Activated CD8-positive, alpha-beta memory T cell treated with anti-CD3 and anti-CD28 coated beads, Interleukin-2, amount 50 U/mL, for 4 hours (primary cell): ENCODE data around the gene IQCN.

ENCODE experiments used
- DNase-seq: peaks from one replicate; pipeline ENCODE4 v3.0.0-alpha.2; 2020

IQCN gene

DNA sequence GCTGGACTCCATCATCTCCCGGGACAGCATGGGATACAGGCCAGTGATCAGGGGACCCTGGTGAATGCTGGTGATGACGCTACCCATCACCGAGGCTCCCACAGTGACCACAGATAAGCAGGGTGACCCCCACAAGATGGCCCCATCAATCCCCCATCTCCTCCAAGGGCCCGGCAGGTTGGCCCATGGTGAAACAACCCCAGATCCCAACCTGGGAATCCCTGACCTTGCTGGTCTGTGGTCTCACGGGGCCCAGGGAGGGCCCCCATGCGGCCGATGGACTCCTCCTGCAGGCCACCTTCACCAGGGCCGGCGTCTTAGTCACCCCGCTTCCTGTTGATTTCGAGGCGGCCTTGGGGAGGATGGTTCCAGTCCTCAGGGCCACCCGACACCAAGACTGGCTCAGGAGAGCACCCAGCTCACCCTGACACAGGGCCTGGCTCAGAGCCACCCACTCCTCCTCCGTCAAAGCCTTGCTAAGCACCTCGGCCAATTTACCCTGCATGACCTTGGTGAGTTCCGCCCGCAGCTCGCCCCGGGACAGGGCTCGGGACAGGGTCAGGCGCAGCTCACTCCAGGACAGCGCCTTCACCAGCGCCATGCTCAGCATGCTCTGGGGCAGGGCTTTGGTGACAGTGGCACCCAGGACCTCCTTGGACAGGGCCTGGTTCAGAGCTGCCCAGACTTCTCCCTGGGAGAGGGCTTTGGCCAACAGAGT lies 10.0 kb downstream of the IQCN start:
- no peak for DNase-seq

DNA sequence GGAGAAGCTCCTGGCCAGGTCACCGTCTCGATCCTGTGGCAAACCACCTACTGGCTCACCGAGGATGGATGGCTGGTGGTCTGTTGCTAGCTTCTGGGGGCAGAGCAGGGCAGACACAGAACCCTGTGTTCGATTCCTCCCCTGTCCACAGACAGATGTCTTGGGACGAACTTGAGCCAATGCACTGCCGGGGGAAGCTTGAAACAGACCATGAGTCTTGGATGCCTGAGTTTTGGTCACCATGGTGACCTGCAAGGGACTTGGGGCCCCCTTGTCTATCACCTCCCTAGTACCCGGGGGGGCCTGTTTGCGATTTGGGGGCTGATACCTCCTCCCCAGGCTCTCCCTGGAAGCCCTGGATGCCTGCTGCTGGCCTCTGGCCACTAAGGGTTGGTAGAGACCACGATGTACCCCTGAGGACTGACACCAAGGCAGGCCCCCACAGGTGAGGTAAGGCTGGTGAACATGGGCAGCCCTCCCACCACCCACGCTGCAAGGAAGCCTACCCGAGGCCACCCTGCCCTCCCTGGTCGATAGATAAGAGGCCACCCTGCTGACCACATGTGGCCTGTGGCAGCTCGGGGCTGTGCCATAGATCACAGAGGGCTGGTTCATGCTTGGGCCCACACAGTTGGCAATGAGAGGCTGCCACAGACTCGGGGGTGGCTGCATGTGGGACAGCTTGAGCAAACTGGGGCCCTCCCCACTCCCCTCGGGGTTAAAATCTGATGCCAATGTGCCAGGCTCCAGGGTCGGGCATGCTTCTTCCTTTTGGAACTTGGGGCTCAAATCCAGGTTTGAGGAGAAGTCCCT lies 10.7 kb downstream of the IQCN start:
- no peak for DNase-seq

DNA sequence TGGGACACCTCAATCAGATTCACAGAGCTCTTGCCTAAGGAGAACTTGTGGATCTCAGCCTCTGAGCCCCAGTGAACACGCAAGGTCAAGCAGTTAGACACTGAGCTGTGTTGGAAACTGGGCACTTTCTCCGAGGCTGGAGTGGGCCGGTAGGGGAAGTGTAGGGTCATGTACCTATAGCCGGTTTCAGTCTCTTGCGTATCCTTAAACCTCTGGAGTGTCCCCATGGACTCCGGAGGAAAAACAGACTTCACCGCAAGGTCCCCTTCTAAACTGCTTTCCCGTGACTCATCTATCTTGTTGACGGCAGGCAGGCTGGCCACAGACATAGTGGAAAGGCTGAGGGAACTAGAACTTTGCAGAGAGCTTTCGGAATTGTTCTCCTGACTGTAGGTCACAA lies 11.3 kb downstream of the IQCN start:
- no peak for DNase-seq

DNA sequence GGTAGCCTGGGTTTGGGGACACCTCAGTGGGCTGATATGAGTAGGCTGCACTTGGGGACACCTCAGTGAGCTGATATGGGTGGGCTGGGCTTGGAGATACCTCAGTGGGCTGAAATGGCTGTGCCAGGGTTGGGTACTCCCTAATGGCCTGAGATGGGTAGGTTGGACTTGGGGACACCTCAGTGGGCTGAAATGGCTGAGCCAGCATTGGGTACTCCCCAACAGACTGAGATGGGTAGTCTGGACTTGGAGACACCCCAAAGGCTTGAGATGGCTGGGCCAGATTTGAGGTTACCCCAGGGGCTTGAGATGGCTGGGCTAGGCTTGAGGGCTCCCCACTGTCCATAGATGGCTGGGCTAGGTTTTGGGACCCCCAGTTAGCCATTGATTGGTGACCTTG lies 12.1 kb downstream of the IQCN start:
- no peak for DNase-seq

DNA sequence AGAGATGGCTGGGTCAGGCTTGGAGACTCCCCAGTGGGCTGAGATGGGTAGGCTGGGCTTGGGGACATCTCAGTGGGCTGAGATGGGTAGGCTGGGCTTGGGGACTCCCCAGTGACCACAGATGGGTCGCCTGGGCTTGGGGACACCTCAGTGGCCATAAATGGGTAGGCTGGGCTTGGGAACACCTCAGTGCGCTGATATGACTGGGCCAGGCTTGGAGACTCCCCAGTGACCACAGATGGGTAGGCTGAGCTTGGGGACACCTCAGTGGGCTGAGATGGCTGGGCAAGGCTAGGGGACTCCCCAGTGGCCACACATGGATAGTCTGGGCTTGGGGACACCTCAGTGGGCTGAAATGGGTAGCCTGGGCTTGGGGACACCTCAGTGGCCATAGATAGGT lies 12.8 kb downstream of the IQCN start:
- no peak for DNase-seq

DNA sequence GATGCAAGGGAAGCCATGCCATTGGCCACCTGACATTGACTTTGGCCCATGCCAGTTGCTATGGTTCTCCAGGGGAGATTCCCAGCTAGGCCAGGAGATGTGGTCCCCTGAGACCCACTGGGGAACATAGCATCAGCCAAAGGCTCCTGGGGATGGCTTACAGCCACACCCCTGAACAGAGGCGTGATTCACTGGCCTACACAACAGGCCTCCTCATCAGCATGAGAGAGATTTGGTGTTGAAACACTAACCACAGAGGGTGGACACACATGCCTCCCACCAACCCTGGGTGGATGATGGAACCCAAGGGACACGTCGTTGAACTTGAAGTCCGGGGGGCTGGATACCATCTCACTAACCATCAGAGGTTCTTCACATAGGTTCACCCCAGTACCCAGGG lies 14.4 kb downstream of the IQCN start:
- DNase-seq, result no peak

DNA sequence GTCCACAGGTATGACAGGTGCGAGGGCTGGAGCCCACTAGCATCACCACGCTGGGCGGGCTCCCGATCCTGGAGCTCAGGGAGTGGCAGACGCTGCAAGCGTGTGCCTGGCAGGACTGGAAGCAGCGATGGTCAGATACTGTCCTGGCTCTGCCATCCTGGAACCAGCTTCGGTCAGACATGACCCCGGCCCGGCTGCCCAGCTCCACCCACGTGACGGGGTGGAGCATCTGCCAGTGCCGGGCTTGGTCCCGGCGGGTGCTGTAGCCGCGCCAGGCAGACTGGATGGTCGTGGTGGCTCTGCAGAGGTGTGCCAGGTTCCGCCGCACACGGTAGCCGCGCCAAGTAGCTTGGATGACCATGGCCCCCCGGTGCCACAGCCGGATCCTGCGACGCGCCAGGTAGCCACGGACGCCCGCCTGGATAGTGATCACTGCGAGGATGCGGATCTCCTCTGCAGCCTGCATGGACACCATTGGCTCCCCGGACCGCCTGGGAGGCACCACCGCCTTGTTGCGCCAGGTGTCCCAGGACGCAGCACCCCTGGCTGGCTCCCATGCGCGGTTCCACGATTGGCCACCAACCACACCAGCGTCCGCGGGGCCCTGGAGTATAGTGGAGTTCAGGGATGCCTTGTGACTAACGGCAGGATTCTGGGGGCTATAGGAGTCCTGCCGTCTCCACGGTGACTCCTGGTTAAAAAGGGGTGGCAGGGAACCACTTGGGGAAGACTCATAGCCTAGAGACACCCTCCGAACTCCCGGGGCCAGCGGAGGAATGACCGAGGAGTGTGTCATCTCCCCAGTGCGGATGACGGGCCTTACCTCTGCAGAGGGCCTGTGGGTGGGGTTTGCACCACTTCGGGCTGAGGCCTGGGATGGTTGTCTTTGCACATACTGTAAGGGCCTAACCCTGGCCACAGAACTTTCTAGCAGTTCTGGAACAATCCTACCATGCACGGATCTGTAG lies 16.5 kb downstream of the IQCN start:
- DNase-seq, result no peak

DNA sequence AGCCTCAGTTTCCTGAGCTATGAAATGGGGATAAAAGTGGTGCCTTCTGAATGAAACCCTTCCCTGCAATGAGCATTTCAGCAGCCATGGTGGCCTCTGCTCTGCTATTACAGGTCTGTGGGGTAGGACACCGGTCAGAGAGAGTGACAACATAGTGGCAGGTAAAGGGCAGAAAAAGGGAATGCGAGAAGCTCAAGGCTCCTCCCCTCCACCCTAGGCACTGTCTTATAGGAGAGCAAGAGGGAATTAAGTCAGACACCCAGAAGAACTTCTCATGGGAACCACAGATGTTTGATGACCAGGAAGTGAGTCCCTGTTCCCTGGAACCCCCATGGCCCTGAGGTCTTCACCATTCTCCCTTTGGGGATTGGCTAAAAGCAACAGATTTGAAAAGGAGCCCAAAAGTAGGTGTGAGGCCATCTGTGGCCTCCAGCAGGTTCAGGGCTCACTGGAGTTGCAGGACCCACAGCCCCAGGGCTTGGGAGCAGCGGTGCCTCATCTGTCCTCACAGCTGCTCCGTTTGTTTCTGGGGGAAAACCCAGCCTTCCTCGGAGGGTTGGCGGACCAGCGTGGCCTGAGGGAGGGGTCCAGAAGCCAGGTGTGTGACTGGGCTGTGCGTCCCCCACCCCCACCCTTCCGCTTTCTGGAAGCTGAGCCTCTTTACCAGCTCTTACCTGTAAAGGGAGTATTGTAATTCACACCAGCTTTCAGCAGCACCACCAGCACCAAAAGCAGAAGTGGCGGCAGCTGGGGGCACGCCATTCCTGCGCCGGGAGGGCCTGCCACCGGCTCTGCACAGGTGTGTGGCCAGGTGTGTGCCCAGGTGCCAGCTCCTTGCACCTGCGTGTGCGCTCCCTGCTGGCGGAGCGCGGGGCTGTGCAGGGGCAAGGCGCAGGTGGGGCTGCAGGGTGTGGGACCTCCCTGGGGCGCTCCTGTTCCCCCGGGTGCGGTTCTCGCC lies 19.4 kb downstream of the IQCN start:
- no peak for DNase-seq

DNA sequence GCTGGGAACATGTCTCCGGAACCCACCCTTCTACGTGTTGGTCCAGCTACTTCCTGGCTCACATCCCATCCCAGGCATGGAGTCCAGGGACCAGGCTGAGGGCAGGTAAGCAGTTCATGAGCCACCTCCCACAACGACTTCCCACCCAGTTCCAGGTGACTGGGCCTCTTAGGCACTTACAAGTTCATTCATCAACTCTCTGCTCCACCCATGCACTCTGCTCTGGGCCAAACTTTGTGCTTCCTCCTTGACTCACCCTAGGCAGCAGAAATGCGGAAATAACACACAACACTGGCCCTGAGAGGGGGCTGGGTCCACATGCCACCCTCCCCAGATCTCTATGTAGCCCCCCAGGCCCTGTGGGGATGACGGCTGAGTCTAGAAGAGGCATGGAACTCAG lies 20.5 kb downstream of the IQCN start:
- no peak for DNase-seq

DNA sequence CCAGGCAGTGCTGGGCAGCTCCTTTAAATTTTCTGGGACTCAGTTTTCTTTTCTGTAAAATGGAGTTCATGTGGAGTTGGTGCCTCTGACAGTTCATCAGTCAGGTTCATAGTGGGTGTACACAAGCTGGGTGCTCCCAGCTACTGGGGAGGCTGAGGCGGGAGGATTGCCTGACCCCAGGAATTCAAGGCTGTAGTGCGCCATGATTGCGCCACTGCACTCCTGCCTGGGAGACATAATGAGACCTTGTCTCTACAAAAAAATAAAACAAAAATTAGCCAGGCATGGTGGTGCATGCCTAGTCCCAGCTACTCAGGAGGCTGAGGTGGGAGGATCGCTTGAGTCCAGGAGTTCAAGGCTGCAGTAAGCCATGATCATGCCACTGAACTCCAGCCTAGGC lies 21.1 kb downstream of the IQCN start:
- DNase-seq, result no peak

DNA sequence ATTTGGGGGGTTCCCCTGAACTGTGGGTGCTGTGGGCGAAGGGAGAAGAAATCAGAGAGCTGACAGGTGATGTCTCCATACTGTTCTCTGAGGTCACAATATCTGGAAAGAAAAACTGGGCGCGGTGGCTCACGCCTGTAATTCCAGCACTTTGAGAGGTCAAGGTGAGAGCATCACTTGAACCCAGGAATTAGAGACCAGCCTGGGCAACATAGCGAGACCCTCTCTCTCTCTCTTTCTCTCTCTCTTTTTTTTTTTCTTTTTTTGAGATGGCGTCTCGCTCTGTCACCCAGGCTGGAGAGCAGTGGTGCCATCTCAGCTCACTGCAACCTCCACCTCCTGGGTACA lies 21.9 kb downstream of the IQCN start:
- no peak for DNase-seq

DNA sequence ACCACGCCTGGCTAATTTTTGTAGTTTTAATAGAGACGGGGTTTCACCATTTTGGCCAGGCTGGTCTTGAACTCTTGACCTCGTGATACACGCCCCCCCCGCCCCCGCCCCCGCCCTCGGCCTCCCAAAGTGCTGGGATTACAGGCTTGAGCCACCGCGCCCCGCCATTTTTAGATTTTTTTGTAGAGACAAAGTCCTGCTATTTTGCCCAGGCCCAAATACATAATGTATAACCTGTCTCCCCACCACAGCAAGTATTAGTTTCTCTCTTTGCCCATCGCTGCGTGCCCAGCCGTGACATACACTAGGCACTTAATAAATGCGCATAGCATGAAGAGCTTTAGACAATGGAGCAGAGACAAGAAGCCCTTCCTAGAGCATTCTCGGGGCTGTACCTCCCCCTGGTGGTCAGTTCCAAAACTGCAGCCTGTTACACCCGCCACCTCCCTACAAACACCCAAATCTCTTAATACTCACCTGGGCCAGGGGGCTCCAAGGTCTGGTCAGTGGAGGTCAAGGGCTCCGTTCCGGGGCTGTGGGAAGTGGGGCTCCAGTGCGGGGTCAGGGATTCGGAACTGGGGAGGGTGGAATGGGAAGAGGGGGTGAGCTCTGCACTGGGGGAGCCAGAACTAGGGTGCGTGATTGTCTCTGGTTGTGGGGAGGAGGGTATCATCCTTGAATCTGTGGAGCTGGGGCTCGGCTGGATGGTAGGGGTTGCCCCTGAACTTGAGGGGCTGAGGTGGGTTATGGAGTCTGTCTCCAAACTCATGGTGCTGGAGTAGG lies 22.5 kb downstream of the IQCN start:
- peak; percentile 83 for DNase-seq

DNA sequence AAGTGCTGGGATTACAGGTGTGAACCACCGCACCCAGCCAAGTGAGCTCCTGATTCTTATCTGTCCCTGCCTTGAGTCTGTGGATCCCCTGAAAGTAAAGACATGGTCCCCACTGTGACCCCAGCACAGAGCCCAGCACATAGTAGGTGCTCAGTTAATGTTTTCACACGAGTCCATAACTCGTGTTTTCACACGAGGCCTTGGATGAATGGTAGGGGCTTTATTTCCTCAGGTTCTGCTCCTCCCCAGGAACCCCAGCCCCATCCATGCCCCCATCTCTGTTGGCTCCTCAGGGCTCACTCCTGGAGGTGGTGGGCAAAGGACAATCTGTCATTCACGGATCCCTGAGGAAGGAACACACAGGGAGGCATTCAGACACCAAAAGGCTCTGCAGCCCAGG lies 24.4 kb downstream of the IQCN start:
- no peak for DNase-seq

DNA sequence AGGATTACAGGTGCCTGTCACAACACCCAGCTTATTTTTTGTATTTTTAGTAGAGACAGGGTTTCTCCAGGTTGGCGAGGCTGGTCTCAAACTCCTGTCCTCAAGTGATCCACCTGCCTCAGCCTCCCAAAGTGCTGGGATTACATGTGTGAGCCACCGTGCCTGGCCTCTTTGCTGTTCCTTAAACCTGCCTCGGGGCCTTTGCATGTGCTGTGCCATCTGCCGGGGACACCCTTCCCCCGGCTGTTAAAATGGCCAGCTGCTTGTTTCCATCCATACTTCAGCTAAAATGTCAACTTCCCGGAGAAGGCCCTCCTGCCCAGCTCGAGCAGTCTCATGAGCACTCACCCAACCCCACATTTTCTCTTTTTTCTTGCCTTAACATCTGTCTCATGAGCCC lies 29.0 kb downstream of the IQCN start:
- no peak for DNase-seq

DNA sequence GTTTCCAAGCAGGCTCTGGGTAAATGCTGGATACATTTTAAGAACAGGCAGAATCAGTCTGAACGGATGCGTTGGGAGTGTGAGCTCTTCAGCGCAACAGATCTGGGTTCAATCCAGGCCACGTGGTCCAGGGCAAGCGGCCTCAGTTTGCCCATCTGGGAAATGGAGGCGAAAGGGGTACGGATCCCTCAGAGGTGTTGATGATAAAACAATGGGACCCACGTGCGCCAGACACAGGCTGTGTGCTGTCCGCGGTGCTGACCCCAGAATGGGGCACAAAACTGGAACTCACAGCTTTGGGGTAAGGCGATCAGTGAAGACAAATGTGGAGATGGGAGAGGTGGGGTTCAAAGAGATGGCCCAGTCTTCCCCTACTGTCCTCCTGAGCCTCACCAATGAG lies 34.9 kb downstream of the IQCN start:
- DNase-seq, result no peak

DNA sequence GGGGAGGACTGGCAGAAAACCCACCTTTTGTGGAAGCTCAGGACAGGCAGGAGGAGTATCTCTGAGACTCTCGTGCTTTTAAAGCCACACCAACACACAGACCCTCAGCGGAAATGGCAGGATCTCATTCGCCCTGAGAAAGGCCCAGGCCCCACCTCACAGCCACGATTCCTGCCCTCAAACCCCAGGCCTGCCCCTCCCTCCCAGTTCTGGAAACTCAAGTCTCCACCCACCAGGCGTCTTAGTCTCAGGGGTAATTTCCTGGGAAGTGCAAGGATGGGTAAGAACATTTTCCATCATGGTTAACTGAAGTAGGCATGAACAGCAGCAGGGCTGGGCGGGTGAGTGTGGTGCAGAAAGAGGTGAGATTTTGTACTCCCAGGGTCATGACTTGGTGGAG lies 40.1 kb downstream of the IQCN start:
- DNase-seq, result no peak

DNA sequence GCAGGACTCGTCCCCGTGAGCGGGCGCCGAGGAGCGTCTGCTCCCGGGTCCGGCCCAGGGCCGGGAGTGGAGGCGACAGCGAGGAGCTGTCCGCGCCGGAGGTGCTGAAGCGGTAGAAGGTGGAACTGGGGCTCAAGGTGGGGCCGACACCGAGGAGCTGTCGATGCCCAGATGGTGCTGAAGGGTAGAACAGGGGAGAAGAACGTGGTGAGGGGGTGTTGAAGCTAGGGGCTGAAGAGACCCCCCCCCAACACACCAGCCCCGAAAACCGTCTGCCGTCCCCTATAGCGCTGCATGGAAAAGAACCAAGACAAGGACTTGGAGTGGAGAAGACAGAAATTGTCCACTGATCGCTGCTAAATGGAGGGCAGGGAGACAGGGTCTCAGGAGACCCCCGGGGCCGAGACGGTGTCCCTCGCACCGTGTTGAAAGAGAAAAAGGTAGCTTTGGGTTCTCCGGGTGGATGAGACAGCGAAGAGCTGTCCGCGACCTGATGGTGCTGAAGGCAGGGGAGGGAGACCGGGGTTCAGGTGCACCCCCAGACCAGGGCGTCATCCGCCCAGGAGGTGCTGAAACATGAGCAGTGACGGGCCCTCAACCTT lies 40.9 kb downstream of the IQCN start:
- DNase-seq, result peak; percentile 34

DNA sequence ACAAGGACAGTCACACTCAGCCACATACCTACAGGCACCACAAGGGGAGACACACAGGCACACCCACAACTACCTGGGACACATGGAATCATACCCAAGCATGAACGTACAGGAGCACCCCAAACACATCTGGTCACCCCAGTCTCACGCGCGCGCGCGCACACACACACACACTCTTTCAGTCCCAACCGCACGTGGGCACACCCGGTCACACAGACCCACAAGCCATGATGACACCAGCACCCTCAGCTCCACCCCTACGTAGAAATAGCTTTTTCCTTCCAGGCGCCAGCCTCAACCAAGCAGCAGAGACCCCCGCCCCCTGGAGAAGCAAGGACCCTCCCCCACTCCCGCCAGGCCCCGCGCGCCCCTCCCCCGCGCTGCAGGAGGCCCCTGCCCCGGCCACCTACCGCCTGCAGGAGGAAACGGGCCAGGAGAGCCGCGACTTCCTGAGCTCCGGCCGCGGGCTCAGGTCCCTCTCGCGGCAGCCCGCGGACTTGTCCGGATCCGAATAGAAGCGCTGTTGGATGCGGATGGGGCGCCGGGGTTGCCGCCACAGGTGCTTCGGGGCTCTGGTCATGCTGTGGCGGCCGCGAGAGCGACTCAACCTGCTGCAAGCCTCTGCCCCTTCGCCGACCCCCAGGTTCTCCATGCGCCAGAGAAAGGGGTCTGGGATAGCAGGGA lies 41.6 kb downstream of the IQCN start:
- no peak for DNase-seq

DNA sequence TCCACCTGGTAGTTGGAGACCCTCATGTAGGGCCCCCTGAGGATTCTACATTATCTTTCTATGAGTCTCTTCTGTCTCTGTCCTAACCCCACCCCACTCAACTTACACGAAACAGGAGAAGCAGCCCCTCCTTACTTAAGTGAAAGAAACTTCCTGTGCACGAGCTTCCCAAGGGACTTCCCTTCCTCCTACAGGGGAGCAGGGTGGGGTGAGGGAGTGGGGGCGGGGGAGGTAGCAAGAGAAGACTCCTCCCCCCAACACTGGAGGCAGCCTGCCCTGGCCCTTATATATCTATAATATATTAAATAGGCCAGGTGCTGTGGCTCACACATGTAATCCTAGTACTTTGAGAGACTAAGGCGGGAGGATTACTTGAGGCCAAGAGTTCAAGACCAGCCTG lies 42.5 kb downstream of the IQCN start:
- no peak for DNase-seq

DNA sequence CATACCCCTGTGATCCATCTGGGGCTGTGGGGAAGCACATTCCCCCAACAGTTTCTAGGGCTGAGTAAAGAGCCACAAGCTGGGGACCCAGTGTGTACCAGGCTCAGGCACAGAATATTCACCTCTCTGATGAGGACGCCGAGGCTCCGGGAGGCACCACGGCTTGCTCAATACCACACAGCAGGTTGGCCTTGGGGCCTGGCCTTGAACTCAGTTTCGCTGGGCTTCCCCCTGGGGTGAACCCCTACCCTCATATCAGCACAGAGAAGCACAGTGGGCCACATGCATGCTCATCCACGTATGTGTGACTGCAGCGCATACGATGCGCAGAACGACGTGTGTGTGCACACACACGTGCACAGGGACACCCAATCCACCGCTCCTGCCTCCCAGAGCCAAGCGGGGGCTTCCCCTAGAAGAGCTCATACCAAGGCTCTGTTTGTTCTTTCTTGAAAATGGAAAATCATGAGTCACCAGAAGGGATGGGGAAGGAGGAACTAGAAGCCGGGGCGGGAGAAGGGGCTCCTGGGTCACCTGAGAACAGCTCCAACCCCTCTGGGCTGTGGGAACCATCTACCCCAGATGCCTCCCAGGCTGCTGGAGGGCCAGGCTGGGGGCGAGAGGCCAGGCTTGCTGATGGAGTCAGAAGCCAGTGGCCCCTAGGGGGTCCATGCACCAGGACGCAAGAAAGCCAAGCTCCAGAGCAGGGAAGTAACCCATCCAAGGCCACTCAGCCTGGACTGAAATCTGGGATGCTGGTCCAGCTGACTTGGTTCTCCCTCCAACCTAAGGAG lies 43.1 kb downstream of the IQCN start:
- DNase-seq, result no peak
